Right lobe of liver (tissue), 4 donors: ENCODE data around the gene CAMK2D.

Experiments
- POLR2A ChIP-seq: fragments of 450-650 bp; IDR thresholded peaks from one replicate; pipeline ENCODE4 v1.6.1; 2017; ENCODE audit warnings: antibody characterized with exemption, mild to moderate bottlenecking
- TF ChIP-seq, protein P1 (sequence below), 4 donors: fragments of 200-600 bp in 3 of 4; fragments of 450-650 bp in 1 of 4; IDR thresholded peaks; one replicate each; pipeline versions ENCODE4 v1.5.1 to v1.8.0; 2016 to 2022; ENCODE audit warnings: antibody characterized with exemption in 4 of 4, mild to moderate bottlenecking in 2 of 4
- donor health status: DM: no; HTN: no; CAD: no.
- donor health status: DM: no; HTN: no; CAD: no.
- donor health status: DM: no; HTN: yes; CAD: no.

DNA sequence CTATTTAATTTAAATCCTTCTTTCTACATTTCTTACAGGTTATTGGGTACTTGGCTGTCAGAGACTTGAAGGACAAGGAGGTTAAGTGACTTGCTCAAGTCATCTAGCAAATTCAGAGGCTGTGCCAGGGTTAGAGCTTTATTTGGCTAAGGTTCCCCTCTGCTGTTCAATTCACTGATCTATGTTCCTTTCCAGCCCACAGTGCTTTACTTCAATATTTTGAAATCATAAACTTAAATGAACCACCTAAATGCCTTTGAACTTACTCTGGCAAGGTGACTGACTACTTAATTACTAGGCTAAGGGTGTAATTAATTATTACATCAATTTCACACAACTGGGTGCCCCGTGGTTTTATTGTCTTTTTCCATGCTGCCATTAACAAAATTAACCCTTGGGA lies 288.7 kb downstream of the CAMK2D start:
- TF ChIP-seq POLR2A, result no peak
- TF ChIP-seq, protein P1, sequence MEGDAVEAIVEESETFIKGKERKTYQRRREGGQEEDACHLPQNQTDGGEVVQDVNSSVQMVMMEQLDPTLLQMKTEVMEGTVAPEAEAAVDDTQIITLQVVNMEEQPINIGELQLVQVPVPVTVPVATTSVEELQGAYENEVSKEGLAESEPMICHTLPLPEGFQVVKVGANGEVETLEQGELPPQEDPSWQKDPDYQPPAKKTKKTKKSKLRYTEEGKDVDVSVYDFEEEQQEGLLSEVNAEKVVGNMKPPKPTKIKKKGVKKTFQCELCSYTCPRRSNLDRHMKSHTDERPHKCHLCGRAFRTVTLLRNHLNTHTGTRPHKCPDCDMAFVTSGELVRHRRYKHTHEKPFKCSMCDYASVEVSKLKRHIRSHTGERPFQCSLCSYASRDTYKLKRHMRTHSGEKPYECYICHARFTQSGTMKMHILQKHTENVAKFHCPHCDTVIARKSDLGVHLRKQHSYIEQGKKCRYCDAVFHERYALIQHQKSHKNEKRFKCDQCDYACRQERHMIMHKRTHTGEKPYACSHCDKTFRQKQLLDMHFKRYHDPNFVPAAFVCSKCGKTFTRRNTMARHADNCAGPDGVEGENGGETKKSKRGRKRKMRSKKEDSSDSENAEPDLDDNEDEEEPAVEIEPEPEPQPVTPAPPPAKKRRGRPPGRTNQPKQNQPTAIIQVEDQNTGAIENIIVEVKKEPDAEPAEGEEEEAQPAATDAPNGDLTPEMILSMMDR (IDR thresholded peaks at IDR 0.05), result no peak
